K562 (cell line): ENCODE data around the gene UBE3B.

Source experiments
- CBX2 ChIP-seq: fragments of 200-600 bp; sonication (generic); IDR thresholded peaks from one replicate; pipeline ENCODE4 v1.6.1; 2012; ENCODE audit warnings: mild to moderate bottlenecking, low read length, inconsistent platforms; ENCODE audit not compliant: insufficient read depth, poor library complexity, severe bottlenecking
- FOXP4 ChIP-seq: sonication (generic); formaldehyde crosslinking; IDR thresholded peaks from 2 replicates; pipeline ENCODE4 v1.8.0; 2022; ENCODE audit warnings: mild to moderate bottlenecking, missing genetic modification reagents, borderline replicate concordance
- NR3C1 ChIP-seq: sonication (generic); formaldehyde crosslinking; IDR thresholded peaks from 2 replicates; pipeline ENCODE4 v1.8.1; 2022; ENCODE audit warnings: missing genetic modification reagents
- RBM39 ChIP-seq: fragments of 200-400 bp; formaldehyde crosslinking; optimal IDR thresholded peaks from 2 replicates; pipeline ENCODE3; 2018; ENCODE audit warnings: low read depth, low read length
- SRSF1 ChIP-seq: fragments of 200-400 bp; formaldehyde crosslinking; IDR thresholded peaks from 2 replicates; pipeline ENCODE4 v1.6.1; 2017; ENCODE audit warnings: mild to moderate bottlenecking, low read depth, low read length, moderate library complexity
- YY1 ChIP-seq, 3 experiments: IDR thresholded peaks; 2 replicates each; pipeline ENCODE4 v1.6.1; 2011; ENCODE audit warnings: low read length in 2 of 3, mild to moderate bottlenecking in 2 of 3, moderate library complexity in 2 of 3, borderline replicate concordance in 1 of 3, control low read depth in 1 of 3, low read depth in 1 of 3; ENCODE audit not compliant: insufficient read depth in 3 of 3, insufficient replicate concordance in 2 of 3, control insufficient read depth in 1 of 3, insufficient read length in 1 of 3; ENCODE audit errors: extremely low read depth in 1 of 3
- ZFP91 ChIP-seq: sonication (generic); formaldehyde crosslinking; IDR thresholded peaks from 2 replicates; pipeline ENCODE4 v1.8.0; 2022; ENCODE audit warnings: mild to moderate bottlenecking, missing genetic modification reagents
- TF ChIP-seq, protein P1 (sequence below): sonication (generic); formaldehyde crosslinking; IDR thresholded peaks from 2 replicates; pipeline ENCODE4 v1.8.1; 2023; ENCODE audit warnings: mild to moderate bottlenecking, missing genetic modification reagents

- no peak for TF ChIP-seq SRSF1
- TF ChIP-seq NR3C1 (CRISPR knock-in tag) = no peak
- no peak for TF ChIP-seq CBX2
- no peak for TF ChIP-seq ZFP91 (CRISPR knock-in tag)
- TF ChIP-seq, protein P1, sequence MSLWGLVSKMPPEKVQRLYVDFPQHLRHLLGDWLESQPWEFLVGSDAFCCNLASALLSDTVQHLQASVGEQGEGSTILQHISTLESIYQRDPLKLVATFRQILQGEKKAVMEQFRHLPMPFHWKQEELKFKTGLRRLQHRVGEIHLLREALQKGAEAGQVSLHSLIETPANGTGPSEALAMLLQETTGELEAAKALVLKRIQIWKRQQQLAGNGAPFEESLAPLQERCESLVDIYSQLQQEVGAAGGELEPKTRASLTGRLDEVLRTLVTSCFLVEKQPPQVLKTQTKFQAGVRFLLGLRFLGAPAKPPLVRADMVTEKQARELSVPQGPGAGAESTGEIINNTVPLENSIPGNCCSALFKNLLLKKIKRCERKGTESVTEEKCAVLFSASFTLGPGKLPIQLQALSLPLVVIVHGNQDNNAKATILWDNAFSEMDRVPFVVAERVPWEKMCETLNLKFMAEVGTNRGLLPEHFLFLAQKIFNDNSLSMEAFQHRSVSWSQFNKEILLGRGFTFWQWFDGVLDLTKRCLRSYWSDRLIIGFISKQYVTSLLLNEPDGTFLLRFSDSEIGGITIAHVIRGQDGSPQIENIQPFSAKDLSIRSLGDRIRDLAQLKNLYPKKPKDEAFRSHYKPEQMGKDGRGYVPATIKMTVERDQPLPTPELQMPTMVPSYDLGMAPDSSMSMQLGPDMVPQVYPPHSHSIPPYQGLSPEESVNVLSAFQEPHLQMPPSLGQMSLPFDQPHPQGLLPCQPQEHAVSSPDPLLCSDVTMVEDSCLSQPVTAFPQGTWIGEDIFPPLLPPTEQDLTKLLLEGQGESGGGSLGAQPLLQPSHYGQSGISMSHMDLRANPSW (CRISPR knock-in tag) = no peak
- TF ChIP-seq YY1 (IDR thresholded peaks at IDR 0.05; ENCODE audit: borderline replicate concordance in 1 of 3, control insufficient read depth in 1 of 3, extremely low read depth in 1 of 3, insufficient read depth in 3 of 3, insufficient read length in 1 of 3, insufficient replicate concordance in 2 of 3, low read depth in 1 of 3, low read length in 2 of 3) = no peak
- TF ChIP-seq RBM39 = no peak
- TF ChIP-seq FOXP4 = no peak
Measured at GRCh38 chr12:109559601-109560000, 82.2 kb downstream of the UBE3B start.
